HCT116 (cell line): Measurements from ENCODE around the gene ARSB. TPM values are rescaled to one million over a fixed set of nuclear protein-coding genes. Genes with fewer than 3 reads are reported as not detected.

Experiments
- ATAC-seq: fragments of 200-7000 bp; cut with Tn5 transposase; 2 replicates; pipeline ENCODE4 v1.9.1; 2020; ENCODE audit warnings: mild to moderate bottlenecking, moderate library complexity
- BruUV-seq: library from RNA; stranded (reverse); fragments of 400-500 nt; replicated peaks from 2 replicates; lab custom pipeline; 2021; lab: Mats Ljungman, UMichigan
- CTCF ChIA-PET: fragments of 300-600 bp; sonication (Branson Sonifier 250); formaldehyde crosslinking; loops from one replicate; lab custom pipeline; 2021; ENCODE audit warnings: antibody characterized with exemption; lab: Charles Lee
- POLR2A ChIA-PET: fragments of 300-600, 350-600 bp; sonication (Branson Sonifier 250); formaldehyde crosslinking; loops from one replicate; lab custom pipeline; 2021; ENCODE audit warnings: antibody characterized with exemption; lab: Charles Lee
- RAD21 ChIA-PET, 2 experiments: fragments of 300-600 bp; sonication (Branson Sonifier 250); formaldehyde crosslinking; loops; one replicate each; lab custom pipeline; 2023; ENCODE audit warnings: low total read pairs in 2 of 2; ENCODE audit not compliant: uncharacterized antibody in 2 of 2, unreplicated experiment in 2 of 2, low non-redundant PET in 1 of 2; lab: Charles Lee
- DNase-seq: peaks from one replicate; pipeline ENCODE4 v3.0.0-alpha.2; 2010; ENCODE audit warnings: low read depth, low spot score
- H2AFZ ChIP-seq: fragments of 200-600 bp; shearing (Covaris generic), sonication (generic); 2 replicates; pipeline ENCODE4 v1.6.1; 2017; ENCODE audit warnings: low read depth, mixed run types, mixed read lengths, antibody characterized with exemption, low read length; ENCODE audit not compliant: poor library complexity, severe bottlenecking
- H3K27ac ChIP-seq: 2 replicates; pipeline ENCODE4 v1.5.1; 2012; ENCODE audit warnings: low read depth, low read length
- H3K27me3 ChIP-seq: fragments of 200-600 bp; sonication (generic); 2 replicates; pipeline ENCODE4 v1.6.1; 2016; ENCODE audit warnings: mixed run types, low read length, mixed read lengths; ENCODE audit not compliant: insufficient read depth
- H3K36me3 ChIP-seq, 2 experiments: fragments of 200-500 bp in 1 of 2; fragments of 200-600 bp in 1 of 2; sonication (Bioruptor generic) in 1 of 2; sonication (generic) in 1 of 2; 2 replicates each; pipeline versions ENCODE4 v1.5.1 to v1.6.1; 2014 to 2016; ENCODE audit warnings: low read length in 2 of 2, inconsistent platforms in 1 of 2, mixed read lengths in 1 of 2, mixed run types in 1 of 2; ENCODE audit not compliant: insufficient read depth in 2 of 2, control insufficient read depth in 1 of 2
- H3K4me1 ChIP-seq, 2 experiments: fragments of 200-600 bp in 1 of 2; sonication (generic) in 1 of 2; 2 replicates each; pipeline versions ENCODE4 v1.5.1 to v1.6.1; 2012 to 2017; ENCODE audit warnings: low read length in 2 of 2, inconsistent platforms in 1 of 2, mild to moderate bottlenecking in 1 of 2, mixed read lengths in 1 of 2, mixed run types in 1 of 2, moderate library complexity in 1 of 2; ENCODE audit not compliant: insufficient read depth in 2 of 2, control insufficient read depth in 1 of 2
- H3K4me2 ChIP-seq: fragments of 200-600 bp; sonication (generic); 2 replicates; pipeline ENCODE4 v1.6.1; 2017; ENCODE audit warnings: mixed run types, low read length, mixed read lengths
- H3K4me3 ChIP-seq, 2 experiments: fragments of 200-600 bp in 1 of 2; sonication (generic) in 1 of 2; replicated peaks in 1 of 2; 2 replicates each; pipeline ENCODE4 v1.5.1; 2011 to 2016; ENCODE audit warnings: low read length in 2 of 2, control low read depth in 1 of 2, low read depth in 1 of 2, mild to moderate bottlenecking in 1 of 2, mixed read lengths in 1 of 2, mixed run types in 1 of 2
- H3K79me2 ChIP-seq: fragments of 200-600 bp; sonication (generic); 2 replicates; pipeline ENCODE4 v1.6.1; 2017; ENCODE audit warnings: mild to moderate bottlenecking, mixed run types, low read length, moderate library complexity, mixed read lengths; ENCODE audit not compliant: insufficient read depth
- H3K9ac ChIP-seq: fragments of 200-600 bp; sonication (generic); 2 replicates; pipeline ENCODE4 v1.6.1; 2016; ENCODE audit warnings: low read length, mixed read lengths
- H3K9me2 ChIP-seq: fragments of 200-600 bp; sonication (generic), shearing (Covaris generic); 2 replicates; pipeline ENCODE4 v1.6.1; 2017; ENCODE audit warnings: mixed run types, mild to moderate bottlenecking, moderate library complexity; ENCODE audit not compliant: insufficient read depth
- H3K9me3 ChIP-seq, 2 experiments: fragments of 200-500 bp in 1 of 2; fragments of 200-600 bp in 1 of 2; sonication (Bioruptor generic) in 1 of 2; sonication (generic) in 1 of 2; 2 replicates each; pipeline ENCODE4 v1.6.1; 2014 to 2017; ENCODE audit warnings: low read length in 2 of 2, mixed read lengths in 2 of 2, inconsistent platforms in 1 of 2, low read depth in 1 of 2, mild to moderate bottlenecking in 1 of 2, mixed run types in 1 of 2, moderate library complexity in 1 of 2; ENCODE audit not compliant: control insufficient read depth in 1 of 2, insufficient read depth in 1 of 2
- H4K20me1 ChIP-seq: fragments of 200-600 bp; sonication (generic), shearing (Covaris generic); 2 replicates; pipeline ENCODE4 v1.6.1; 2017; ENCODE audit warnings: mixed run types, mild to moderate bottlenecking, moderate library complexity; ENCODE audit not compliant: insufficient read depth
- CBX3 ChIP-seq: IDR thresholded peaks from 2 replicates; pipeline ENCODE4 v1.6.1; 2012; ENCODE audit warnings: low read depth
- CEBPB ChIP-seq: IDR thresholded peaks from 2 replicates; pipeline ENCODE4 v1.6.1; 2012; ENCODE audit warnings: low read depth
- EGR1 ChIP-seq: IDR thresholded peaks from 2 replicates; pipeline ENCODE4 v1.6.1; 2012; ENCODE audit warnings: low read depth
- ELF1 ChIP-seq: IDR thresholded peaks from 2 replicates; pipeline ENCODE4 v1.6.1; 2012; ENCODE audit warnings: low read depth, borderline replicate concordance
- EZH2 ChIP-seq: fragments of 200-600 bp; sonication (generic); IDR thresholded peaks from 2 replicates; pipeline ENCODE4 v1.6.1; 2017; ENCODE audit warnings: antibody characterized with exemption, mixed run types
- EZH2phosphoT487 ChIP-seq: fragments of 200-600 bp; IDR thresholded peaks from 2 replicates; pipeline ENCODE4 v1.6.1; 2018; ENCODE audit warnings: antibody characterized with exemption, borderline replicate concordance
- FOSL1 ChIP-seq: IDR thresholded peaks from 2 replicates; pipeline ENCODE4 v1.6.1; 2012; ENCODE audit warnings: low read depth
- POLR2A ChIP-seq: IDR thresholded peaks from 2 replicates; pipeline ENCODE4 v1.7.0; 2011; ENCODE audit warnings: borderline replicate concordance; ENCODE audit not compliant: insufficient read depth, insufficient read length; ENCODE audit errors: extremely low read depth
- RAD21 ChIP-seq: IDR thresholded peaks from 2 replicates; pipeline ENCODE4 v1.6.1; 2012; ENCODE audit warnings: low read depth, mild to moderate bottlenecking
- REST ChIP-seq: IDR thresholded peaks from 2 replicates; pipeline ENCODE4 v1.6.1; 2012; ENCODE audit warnings: low read depth
- SP1 ChIP-seq: IDR thresholded peaks from 2 replicates; pipeline ENCODE4 v1.6.1; 2012; ENCODE audit warnings: low read depth
- TCF7L2 ChIP-seq: IDR thresholded peaks from 2 replicates; pipeline ENCODE4 v1.7.0; 2011; ENCODE audit warnings: borderline replicate concordance, inconsistent platforms; ENCODE audit not compliant: insufficient read depth, insufficient read length; ENCODE audit errors: extremely low read depth
- YY1 ChIP-seq: IDR thresholded peaks from 2 replicates; pipeline ENCODE4 v1.6.1; 2011; ENCODE audit warnings: low read length, low read depth, moderate library complexity, mild to moderate bottlenecking; ENCODE audit not compliant: insufficient replicate concordance; ENCODE audit errors: extremely low read depth
- ZBTB33 ChIP-seq: IDR thresholded peaks from 2 replicates; pipeline ENCODE4 v1.6.1; 2011; ENCODE audit warnings: mild to moderate bottlenecking, low read length, moderate library complexity; ENCODE audit not compliant: insufficient replicate concordance; ENCODE audit errors: extremely low read depth
- ZFX ChIP-seq: fragments of 450-650 bp; IDR thresholded peaks from 2 replicates; pipeline ENCODE4 v1.6.1; 2017
- intact Hi-C: fragments of 100-400 bp; cut with micrococcal nuclease; formaldehyde crosslinking; loops from 2 replicates; pipeline ENCODE4 v1.10.0; 2022
- total RNA-seq: library from RNA; stranded (reverse); gene quantifications from one replicate; pipeline ENCODE4 v1.2.1, GENCODE V29; 2021; ENCODE audit not compliant: unreplicated experiment
- TF ChIP-seq, protein P1 (sequence below): IDR thresholded peaks from 2 replicates; pipeline ENCODE4 v1.6.1; 2012
- TF ChIP-seq, protein P2 (sequence below): IDR thresholded peaks from 2 replicates; pipeline ENCODE4 v1.6.1; 2012

The ARSB gene
- total RNA-seq, 1 experiment from 2014 or later: 4.8 TPM

- intact Hi-C loops: no loop called here
- H3K4me1 ChIP-seq: peaks cover 8 to 22% of the 10 kb centered on the region in 2 experiments; a peak in 3 of 4 replicates
- RAD21 ChIA-PET: interaction anchor here in 1 of 2 experiments (0.6 kb wide), 1 partner anchor 17 kb away, joined by 3 read pairs; no protein-coding TSS in a partner anchor
- no peaks in the 10 kb centered on the region for H3K27me3 ChIP-seq
- no peaks in the 10 kb centered on the region for H3K36me3 ChIP-seq
- H3K4me2 ChIP-seq: no peak overlapping the region
- TF ChIP-seq, protein P1, sequence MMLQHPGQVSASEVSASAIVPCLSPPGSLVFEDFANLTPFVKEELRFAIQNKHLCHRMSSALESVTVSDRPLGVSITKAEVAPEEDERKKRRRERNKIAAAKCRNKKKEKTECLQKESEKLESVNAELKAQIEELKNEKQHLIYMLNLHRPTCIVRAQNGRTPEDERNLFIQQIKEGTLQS: no peak
- TF ChIP-seq ELF1: no peak
- TF ChIP-seq POLR2A: no peak
- TF ChIP-seq RAD21: no peak
- no peak for TF ChIP-seq EZH2phosphoT487
- no peak for TF ChIP-seq ZBTB33
- TF ChIP-seq REST: no peak
- TF ChIP-seq EZH2: no peak
- TF ChIP-seq CBX3: no peak
- TF ChIP-seq, protein P2, sequence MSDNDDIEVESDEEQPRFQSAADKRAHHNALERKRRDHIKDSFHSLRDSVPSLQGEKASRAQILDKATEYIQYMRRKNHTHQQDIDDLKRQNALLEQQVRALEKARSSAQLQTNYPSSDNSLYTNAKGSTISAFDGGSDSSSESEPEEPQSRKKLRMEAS: no peak
- no peak for TF ChIP-seq YY1
- no peak for TF ChIP-seq ZFX
- TF ChIP-seq EGR1: no peak
- TF ChIP-seq TCF7L2: no peak
- no peak for TF ChIP-seq CEBPB
- no peak for TF ChIP-seq FOSL1
- no peak for TF ChIP-seq SP1
- H3K9ac ChIP-seq: no peak overlapping the region
- ATAC-seq: no peak
- BruUV-seq: no TSS peak
- H3K4me3 ChIP-seq: no peak overlapping the region
- no peak overlapping the region for H3K27ac ChIP-seq
- no peak for DNase-seq
- no peaks in the 10 kb centered on the region for H4K20me1 ChIP-seq
- CTCF ChIA-PET: no interaction called here
- POLR2A ChIA-PET: no interaction called here
- no peaks in the 10 kb centered on the region for H3K9me3 ChIP-seq
- no peaks in the 10 kb centered on the region for H3K9me2 ChIP-seq
- no peak overlapping the region for H2AFZ ChIP-seq
- no peaks in the 10 kb centered on the region for H3K79me2 ChIP-seq
Observed at GRCh38 chr5:78979117-78979742, 5.9 kb downstream of the ARSB start.
